SU-DHL-6 (cell line): ENCODE results near the gene UBE2O.

Experiments
- H2AFZ ChIP-seq: fragments of 200-600 bp; sonication (generic); 2 replicates; pipeline ENCODE4 v1.6.1; 2014; ENCODE audit warnings: low read depth, mild to moderate bottlenecking, moderate library complexity, mixed read lengths, antibody characterized with exemption, low read length; ENCODE audit not compliant: severe bottlenecking
- H3F3A ChIP-seq: fragments of 200-600 bp; shearing (Covaris generic); 2 replicates; pipeline ENCODE4 v1.6.0; 2016; ENCODE audit warnings: antibody characterized with exemption, mild to moderate bottlenecking; ENCODE audit not compliant: insufficient read depth
- H3K27ac ChIP-seq: fragments of 200-600 bp; sonication (generic); 2 replicates; pipeline ENCODE4 v1.5.1; 2016; ENCODE audit warnings: low read depth, mild to moderate bottlenecking, low read length, moderate library complexity, mixed read lengths
- H3K27me3 ChIP-seq: fragments of 200-600 bp; sonication (generic), shearing (Covaris generic); 2 replicates; pipeline ENCODE4 v1.6.0; 2014; ENCODE audit warnings: mild to moderate bottlenecking, low read length
- H3K36me3 ChIP-seq: fragments of 200-600 bp; sonication (generic); 2 replicates; pipeline ENCODE4 v1.6.1; 2014; ENCODE audit warnings: mild to moderate bottlenecking, low read length, mixed read lengths
- H3K4me2 ChIP-seq: fragments of 300-600, 200-600 bp; shearing (Covaris generic), sonication (generic); 2 replicates; pipeline ENCODE4 v1.6.0; 2014; ENCODE audit warnings: low read length, low read depth, mild to moderate bottlenecking; ENCODE audit not compliant: poor library complexity, severe bottlenecking
- H3K4me3 ChIP-seq: fragments of 200-600 bp; sonication (generic); 2 replicates; pipeline ENCODE4 v1.5.1; 2014; ENCODE audit warnings: antibody characterized with exemption, low read length, mild to moderate bottlenecking, mixed read lengths; ENCODE audit not compliant: insufficient read depth, poor library complexity, severe bottlenecking
- H3K79me2 ChIP-seq: fragments of 200-600 bp; sonication (generic); 2 replicates; pipeline ENCODE4 v1.6.1; 2014; ENCODE audit warnings: mild to moderate bottlenecking, low read length, moderate library complexity; ENCODE audit not compliant: insufficient read depth
- H3K9ac ChIP-seq: fragments of 200-600 bp; sonication (generic); 2 replicates; pipeline ENCODE4 v1.7.0; 2014; ENCODE audit warnings: mild to moderate bottlenecking, low read length
- H3K9me2 ChIP-seq: fragments of 200-600 bp; sonication (generic); replicated peaks from 2 replicates; pipeline ENCODE4 v1.6.1; 2014; ENCODE audit warnings: low read length; ENCODE audit not compliant: insufficient read depth
- H3K9me3 ChIP-seq: fragments of 200-600 bp; sonication (generic); 2 replicates; pipeline ENCODE4 v1.6.1; 2014; ENCODE audit warnings: low read length, mixed read lengths; ENCODE audit not compliant: insufficient read depth
- H4K20me1 ChIP-seq: fragments of 200-600 bp; sonication (generic); 2 replicates; pipeline ENCODE4 v1.6.1; 2014; ENCODE audit warnings: low read depth, mild to moderate bottlenecking, antibody characterized with exemption, low read length, moderate library complexity, mixed read lengths
- EZH2phosphoT487 ChIP-seq: fragments of 200-600 bp; sonication (generic), shearing (Covaris generic); conservative IDR thresholded peaks from 2 replicates; pipeline ENCODE4 v1.6.1; 2018; ENCODE audit warnings: mild to moderate bottlenecking, antibody characterized with exemption, low read length, moderate library complexity, mixed read lengths
- TF ChIP-seq, protein P1 (sequence below): fragments of 200-600 bp; sonication (generic); IDR thresholded peaks from one replicate; pipeline ENCODE4 v1.5.1; 2017; ENCODE audit warnings: antibody characterized with exemption, mild to moderate bottlenecking, low read length, moderate library complexity; ENCODE audit not compliant: insufficient read depth, poor library complexity, severe bottlenecking

The UBE2O gene

DNA sequence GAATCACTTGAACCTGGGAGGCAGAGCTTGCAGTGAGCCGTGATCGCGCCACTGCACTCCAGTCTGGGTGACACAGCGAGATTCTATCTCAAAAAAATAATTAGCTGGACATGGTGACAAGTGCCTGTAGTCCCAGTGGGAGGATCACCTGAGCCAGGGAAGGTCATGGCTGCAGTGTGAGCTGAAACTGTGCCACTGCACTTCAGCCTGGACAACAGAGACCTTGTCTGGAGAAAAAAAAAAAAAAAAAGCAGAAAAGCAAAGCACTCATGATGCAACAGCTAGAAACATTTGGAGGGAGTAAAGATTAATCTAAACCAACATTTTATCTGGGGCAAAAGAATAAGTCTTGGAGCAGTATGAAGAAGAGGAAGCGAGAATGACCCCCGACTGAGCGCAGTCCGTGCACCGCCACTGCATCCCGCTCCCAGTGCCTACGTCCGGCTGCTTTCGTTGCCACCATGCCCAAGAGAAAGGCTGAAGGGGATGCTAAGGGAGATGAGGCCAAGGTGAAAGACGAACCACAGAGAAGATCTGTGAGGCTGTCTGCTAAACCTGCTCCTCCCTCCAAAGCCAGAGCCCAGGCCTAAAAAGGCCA is 107.5 kb downstream of the UBE2O start:
- H3K27me3 ChIP-seq: no peaks in the 10 kb centered on the region
- no peak overlapping the region for H2AFZ ChIP-seq
- peaks cover 15% of the 10 kb centered on the region for H3K79me2 ChIP-seq
- H3K9me3 ChIP-seq: no peaks in the 10 kb centered on the region
- H3K36me3 ChIP-seq: 0 out of 2 replicates have a peak, but pooled peaks cover 3% of the 10 kb centered on the region
- H4K20me1 ChIP-seq: no peaks in the 10 kb centered on the region
- no peak overlapping the region for H3K4me3 ChIP-seq
- H3K4me2 ChIP-seq: no peak overlapping the region
- no peaks in the 10 kb centered on the region for H3F3A ChIP-seq
- no peak overlapping the region for H3K27ac ChIP-seq
- H3K9ac ChIP-seq: no peak overlapping the region
- TF ChIP-seq EZH2phosphoT487: no peak
- TF ChIP-seq, protein P1, sequence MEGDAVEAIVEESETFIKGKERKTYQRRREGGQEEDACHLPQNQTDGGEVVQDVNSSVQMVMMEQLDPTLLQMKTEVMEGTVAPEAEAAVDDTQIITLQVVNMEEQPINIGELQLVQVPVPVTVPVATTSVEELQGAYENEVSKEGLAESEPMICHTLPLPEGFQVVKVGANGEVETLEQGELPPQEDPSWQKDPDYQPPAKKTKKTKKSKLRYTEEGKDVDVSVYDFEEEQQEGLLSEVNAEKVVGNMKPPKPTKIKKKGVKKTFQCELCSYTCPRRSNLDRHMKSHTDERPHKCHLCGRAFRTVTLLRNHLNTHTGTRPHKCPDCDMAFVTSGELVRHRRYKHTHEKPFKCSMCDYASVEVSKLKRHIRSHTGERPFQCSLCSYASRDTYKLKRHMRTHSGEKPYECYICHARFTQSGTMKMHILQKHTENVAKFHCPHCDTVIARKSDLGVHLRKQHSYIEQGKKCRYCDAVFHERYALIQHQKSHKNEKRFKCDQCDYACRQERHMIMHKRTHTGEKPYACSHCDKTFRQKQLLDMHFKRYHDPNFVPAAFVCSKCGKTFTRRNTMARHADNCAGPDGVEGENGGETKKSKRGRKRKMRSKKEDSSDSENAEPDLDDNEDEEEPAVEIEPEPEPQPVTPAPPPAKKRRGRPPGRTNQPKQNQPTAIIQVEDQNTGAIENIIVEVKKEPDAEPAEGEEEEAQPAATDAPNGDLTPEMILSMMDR: no peak
- H3K9me2 ChIP-seq: no peaks in the 10 kb centered on the region

DNA sequence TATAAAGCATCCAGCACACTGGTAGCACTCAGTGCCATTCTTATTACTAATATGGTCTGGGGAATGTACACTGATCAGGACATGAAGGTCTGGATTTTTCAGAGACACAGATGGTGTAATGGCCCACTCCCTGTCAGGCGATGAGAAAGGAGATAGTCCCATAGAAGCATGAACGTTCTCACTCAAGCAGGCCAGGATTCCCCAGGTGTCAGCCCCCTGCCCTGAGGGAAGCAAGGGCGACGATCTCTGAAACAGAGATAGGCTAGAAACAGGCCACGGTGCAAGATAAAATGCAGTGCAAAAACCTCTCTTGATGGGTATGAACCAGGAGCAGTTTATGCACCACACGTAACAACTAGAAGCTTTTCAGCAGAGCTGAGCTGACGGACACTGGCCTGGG is 109.8 kb downstream of the UBE2O start:
- Histone ChIP-seq H3K4me3 (no peak overlapping the region), H3K9me2 (no peaks in the 10 kb centered on the region), H3K9me3 (no peaks in the 10 kb centered on the region), H2AFZ (no peak overlapping the region), H3K27ac (no peak overlapping the region), H3K36me3 (0 out of 2 replicates have a peak, but pooled peaks cover 3% of the 10 kb centered on the region), H4K20me1 (no peaks in the 10 kb centered on the region), H3K79me2 (0 out of 2 replicates have a peak, but pooled peaks cover 2% of the 10 kb centered on the region), H3K4me2 (no peak overlapping the region), H3K9ac (no peak overlapping the region), H3F3A (no peaks in the 10 kb centered on the region), H3K27me3 (no peaks in the 10 kb centered on the region)
- TF ChIP-seq, protein P1: no peak
- TF ChIP-seq EZH2phosphoT487: no peak

DNA sequence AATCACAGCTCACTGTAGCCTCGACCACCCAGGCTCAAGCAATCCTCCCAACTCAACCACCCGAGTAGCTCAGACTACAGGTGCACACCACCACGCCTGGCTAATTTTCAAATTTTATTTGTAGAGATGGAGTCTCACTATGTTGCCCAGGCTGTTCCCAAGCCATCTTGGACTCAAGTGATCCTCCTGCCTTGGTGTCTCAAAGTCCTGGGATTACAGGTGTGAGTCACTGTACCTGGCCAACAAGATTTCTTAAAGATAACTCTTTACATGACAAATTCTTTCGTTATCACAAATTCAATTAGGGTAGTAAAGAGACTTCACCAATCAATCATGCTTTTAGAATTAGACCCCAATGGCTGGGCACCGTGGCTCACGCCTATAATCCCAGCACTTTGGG is 111.7 kb downstream of the UBE2O start:
- Histone ChIP-seq H3K4me3 (no peak overlapping the region), H3K9me3 (no peaks in the 10 kb centered on the region), H3F3A (no peaks in the 10 kb centered on the region), H3K9me2 (no peaks in the 10 kb centered on the region), H3K27me3 (no peaks in the 10 kb centered on the region), H3K36me3 (no peaks in the 10 kb centered on the region), H3K4me2 (no peak overlapping the region), H3K9ac (no peak overlapping the region), H3K27ac (no peak overlapping the region), H2AFZ (no peak overlapping the region), H3K79me2 (0 out of 2 replicates have a peak, but pooled peaks cover 3% of the 10 kb centered on the region), H4K20me1 (no peaks in the 10 kb centered on the region)
- TF ChIP-seq, protein P1: no peak
- no peak for TF ChIP-seq EZH2phosphoT487
